Neural cell (in vitro differentiated cells): ENCODE results near the gene AGO4.

ENCODE experiments used
- POLR2AphosphoS5 ChIP-seq: IDR thresholded peaks from 2 replicates; pipeline ENCODE4 v1.6.1; 2012
- TF ChIP-seq, protein P1 (sequence below): fragments of 450-650 bp; IDR thresholded peaks from 2 replicates; pipeline ENCODE4 v1.5.1; 2014; ENCODE audit warnings: antibody characterized with exemption, mild to moderate bottlenecking, moderate library complexity; ENCODE audit not compliant: poor library complexity, severe bottlenecking
- TF ChIP-seq, protein P2 (sequence below): IDR thresholded peaks from 2 replicates; pipeline ENCODE4 v1.6.1; 2012; ENCODE audit warnings: borderline replicate concordance

GRCh38 chr1:35857830-35858229 lies 50.0 kb downstream of the AGO4 start:
- TF ChIP-seq, protein P1, sequence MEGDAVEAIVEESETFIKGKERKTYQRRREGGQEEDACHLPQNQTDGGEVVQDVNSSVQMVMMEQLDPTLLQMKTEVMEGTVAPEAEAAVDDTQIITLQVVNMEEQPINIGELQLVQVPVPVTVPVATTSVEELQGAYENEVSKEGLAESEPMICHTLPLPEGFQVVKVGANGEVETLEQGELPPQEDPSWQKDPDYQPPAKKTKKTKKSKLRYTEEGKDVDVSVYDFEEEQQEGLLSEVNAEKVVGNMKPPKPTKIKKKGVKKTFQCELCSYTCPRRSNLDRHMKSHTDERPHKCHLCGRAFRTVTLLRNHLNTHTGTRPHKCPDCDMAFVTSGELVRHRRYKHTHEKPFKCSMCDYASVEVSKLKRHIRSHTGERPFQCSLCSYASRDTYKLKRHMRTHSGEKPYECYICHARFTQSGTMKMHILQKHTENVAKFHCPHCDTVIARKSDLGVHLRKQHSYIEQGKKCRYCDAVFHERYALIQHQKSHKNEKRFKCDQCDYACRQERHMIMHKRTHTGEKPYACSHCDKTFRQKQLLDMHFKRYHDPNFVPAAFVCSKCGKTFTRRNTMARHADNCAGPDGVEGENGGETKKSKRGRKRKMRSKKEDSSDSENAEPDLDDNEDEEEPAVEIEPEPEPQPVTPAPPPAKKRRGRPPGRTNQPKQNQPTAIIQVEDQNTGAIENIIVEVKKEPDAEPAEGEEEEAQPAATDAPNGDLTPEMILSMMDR, result no peak
- no peak for TF ChIP-seq POLR2AphosphoS5
- TF ChIP-seq, protein P2, sequence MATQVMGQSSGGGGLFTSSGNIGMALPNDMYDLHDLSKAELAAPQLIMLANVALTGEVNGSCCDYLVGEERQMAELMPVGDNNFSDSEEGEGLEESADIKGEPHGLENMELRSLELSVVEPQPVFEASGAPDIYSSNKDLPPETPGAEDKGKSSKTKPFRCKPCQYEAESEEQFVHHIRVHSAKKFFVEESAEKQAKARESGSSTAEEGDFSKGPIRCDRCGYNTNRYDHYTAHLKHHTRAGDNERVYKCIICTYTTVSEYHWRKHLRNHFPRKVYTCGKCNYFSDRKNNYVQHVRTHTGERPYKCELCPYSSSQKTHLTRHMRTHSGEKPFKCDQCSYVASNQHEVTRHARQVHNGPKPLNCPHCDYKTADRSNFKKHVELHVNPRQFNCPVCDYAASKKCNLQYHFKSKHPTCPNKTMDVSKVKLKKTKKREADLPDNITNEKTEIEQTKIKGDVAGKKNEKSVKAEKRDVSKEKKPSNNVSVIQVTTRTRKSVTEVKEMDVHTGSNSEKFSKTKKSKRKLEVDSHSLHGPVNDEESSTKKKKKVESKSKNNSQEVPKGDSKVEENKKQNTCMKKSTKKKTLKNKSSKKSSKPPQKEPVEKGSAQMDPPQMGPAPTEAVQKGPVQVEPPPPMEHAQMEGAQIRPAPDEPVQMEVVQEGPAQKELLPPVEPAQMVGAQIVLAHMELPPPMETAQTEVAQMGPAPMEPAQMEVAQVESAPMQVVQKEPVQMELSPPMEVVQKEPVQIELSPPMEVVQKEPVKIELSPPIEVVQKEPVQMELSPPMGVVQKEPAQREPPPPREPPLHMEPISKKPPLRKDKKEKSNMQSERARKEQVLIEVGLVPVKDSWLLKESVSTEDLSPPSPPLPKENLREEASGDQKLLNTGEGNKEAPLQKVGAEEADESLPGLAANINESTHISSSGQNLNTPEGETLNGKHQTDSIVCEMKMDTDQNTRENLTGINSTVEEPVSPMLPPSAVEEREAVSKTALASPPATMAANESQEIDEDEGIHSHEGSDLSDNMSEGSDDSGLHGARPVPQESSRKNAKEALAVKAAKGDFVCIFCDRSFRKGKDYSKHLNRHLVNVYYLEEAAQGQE, result no peak
